Renal cortical epithelial cell (primary cell): Measurements from ENCODE around the gene MAST4. TPM values are rescaled to one million over a fixed set of nuclear protein-coding genes. Genes with fewer than 3 reads are reported as not detected.

ENCODE experiments used
- DNase-seq: peaks from one replicate; pipeline ENCODE4 v3.0.0-alpha.2; 2011; ENCODE audit warnings: low read depth
- total RNA-seq: library from RNA; depleted of rRNA; stranded (reverse); fragments of >200 nt; gene quantifications from 2 replicates; pipeline ENCODE4 v1.2.3, GENCODE V29; 2014

The MAST4 gene
- total RNA-seq, 1 donor from 2014 or later: 8.7 TPM

DNA sequence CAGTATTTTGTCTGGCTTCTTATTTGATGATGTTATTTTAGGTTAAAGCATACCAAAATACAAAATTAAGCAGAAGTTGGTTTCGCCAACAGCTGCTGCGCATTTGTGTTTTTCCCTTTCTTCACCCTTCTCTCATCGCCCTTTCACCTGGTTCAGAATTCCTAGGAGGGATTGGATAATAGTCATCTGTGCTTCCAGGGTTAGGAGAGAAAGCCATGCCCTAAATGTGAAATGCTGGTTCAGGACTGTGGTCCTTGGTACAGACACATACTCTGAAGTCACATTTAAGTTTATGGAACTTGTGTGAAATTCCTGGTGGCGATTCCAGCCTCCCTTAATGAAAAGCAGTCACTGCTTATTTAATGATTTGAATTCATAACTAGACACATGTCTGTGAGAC lies 7.7 kb downstream of the MAST4 start:
- no peak for DNase-seq

DNA sequence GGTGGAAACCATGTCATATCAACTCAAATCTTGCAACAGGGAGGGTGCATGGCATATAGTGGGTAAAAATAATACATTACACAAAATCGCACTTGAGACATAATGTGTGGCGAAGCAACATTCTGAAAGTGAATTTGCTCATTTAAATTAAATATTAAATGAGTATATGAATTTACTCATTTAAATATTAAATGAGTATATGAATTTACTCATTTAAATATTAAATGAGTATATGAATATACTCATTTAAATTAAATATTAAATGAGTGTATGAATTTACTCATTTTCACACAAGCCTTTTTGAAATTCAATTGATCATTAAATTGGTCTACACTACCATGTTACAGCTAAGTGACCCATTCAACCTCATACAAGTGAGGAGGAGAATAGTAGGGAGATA lies 10.5 kb downstream of the MAST4 start:
- DNase-seq: no peak

DNA sequence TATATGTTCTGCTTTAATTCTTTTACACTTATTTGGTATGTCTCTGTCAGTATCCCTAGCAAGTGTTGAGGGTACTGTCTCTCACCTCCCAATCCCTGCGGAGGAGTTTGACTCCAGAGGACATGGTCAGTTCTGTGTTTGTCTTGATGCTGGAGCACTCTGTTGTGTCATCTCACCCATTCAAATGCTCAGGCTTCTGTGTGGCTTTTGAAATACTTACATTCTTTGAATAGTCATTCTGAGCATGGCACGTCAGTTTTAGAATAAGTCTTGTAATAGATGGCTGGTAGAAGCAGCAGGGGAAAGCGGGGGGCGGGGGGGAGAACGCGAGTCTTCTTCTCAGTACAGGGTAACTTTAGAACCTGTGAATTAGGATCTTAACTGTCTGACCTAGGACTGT lies 12.3 kb downstream of the MAST4 start:
- no peak for DNase-seq

DNA sequence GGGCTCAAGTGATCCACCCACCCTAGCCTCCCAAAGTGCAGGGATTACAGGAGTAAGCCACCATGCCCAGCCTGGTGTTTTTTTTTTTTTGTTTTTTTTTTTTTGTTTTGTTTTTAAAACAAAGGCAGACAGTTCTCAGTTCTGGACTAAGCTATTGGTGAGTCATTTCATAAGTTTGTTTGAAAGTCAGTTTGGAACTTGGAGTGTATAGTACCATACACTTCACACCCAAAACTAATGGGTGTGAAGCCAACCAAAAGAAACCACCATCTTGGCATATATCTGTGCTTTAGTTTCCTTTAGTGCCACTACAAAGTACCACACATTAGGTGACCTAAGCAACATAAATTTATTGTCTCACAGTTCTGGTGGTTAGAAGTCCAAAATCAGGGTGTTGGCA lies 13.4 kb downstream of the MAST4 start:
- DNase-seq: peak; percentile 9

DNA sequence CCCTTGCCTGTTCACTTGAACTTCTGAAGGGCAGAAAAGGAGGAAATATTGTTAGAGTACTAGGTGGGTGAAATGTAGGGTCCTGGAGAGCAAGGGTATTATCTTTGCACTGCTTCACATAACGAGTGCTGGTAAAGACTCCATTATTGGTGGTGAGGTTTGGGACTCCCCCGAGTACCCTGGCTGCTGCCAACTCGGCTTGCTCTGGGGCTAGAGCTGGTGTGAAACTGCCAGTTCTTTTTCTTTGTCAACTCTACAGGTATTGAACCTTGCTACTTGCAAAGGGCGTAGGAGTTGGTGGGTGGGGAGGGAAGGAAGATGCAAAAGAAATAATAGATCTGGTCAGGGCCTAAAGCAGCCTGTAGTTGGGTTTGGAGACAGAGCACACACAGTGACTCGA lies 16.0 kb downstream of the MAST4 start:
- DNase-seq: no peak

DNA sequence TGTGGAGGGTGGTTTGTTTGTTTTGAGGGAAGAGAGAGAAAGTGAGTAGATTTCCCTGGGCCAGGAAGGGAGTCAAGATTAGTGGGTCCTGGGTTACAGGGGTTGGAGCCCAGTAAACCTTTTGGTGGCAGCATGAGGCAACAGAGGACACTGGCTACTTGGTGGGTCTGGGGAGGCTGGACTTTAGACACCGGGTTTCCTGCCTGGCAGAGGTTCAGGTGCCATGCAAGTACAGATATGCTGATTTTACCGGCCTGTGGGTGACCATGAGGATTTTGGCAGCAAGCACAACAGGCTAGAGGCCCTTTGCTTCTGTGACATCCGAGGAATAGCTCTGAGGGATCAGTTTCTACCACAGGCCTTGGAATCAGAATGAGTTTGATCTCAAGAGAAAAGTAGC lies 18.9 kb downstream of the MAST4 start:
- no peak for DNase-seq

DNA sequence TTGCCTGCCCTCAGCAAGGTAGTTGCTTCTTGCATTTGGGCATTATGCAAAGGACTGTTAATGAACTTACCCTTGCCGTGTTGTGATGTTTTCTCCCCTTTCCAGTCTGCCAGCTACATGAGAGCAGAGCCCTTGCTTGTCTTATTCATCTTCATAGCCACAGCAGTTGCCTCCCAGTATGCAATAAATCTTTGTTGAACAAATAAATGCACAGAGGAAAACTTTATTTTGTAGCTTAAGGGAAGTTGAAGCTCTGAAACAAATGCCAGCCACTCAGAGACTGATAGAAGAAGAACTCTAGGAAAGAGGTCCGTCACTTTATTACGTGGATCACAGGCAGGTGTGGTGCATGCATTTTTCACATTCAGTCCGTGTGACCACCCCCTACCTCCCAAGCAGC lies 19.7 kb downstream of the MAST4 start:
- no peak for DNase-seq

DNA sequence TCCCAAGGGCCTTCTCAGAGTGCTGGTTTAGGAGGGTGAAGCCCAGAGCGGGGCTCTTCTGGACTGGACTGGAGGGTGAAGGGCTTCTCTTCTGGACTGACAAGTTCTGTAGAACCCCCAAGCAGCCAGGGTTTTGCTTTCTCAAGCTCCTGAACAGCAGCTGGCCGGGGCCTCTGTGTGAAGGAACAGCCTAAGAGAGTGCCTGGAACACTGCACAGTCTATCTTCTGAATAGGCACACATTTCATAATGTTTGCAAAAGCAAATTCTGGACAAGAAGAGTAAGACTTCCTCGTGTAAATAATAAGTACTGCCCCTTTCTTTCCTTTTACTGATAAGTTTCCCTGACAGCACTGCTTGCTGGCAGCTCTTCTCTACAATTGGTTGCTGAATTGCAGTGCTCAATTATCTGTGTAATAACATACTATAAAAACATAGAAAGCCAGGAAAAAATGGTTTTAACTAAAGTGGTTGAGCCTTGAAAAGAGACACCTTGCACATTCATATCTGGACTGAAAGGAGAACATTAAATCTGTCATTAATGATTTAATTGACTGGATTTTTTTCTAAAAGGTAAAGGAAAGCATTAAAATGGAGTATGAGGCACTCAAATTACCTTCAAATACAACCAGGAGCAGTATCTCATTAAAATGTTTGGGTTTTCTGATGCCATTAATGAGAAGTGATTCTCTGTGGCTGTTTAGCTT lies 20.5 kb downstream of the MAST4 start:
- no peak for DNase-seq

DNA sequence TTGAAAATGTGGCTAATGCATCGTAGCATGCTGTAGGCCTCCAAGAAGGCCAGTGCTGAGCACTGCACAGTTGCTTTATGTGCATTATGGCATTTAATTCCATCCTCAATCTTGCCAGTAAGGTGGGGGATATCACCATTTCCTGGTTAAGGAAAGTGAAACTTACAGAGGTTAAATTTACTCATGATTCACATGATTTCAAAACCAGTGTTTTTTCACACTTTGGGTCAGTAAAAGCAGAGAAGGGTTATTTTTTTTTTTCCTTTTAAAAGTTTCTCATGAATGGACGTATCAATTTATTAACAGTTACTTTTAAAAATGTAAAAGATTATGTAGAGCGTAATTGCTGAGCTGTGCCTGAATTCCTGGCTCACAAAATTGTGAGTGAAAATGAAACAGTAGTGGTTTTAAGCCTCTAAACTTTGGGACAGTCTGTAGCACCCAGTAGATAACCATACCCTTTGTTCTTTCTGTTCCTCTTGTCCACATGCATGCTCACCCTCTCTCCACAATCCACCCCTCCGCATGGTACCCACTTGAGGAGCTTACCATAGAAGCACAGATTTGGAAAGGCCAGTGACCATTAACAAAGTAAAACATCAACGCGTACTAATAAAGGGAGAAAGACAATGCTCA lies 21.2 kb downstream of the MAST4 start:
- peak; percentile 11 for DNase-seq

DNA sequence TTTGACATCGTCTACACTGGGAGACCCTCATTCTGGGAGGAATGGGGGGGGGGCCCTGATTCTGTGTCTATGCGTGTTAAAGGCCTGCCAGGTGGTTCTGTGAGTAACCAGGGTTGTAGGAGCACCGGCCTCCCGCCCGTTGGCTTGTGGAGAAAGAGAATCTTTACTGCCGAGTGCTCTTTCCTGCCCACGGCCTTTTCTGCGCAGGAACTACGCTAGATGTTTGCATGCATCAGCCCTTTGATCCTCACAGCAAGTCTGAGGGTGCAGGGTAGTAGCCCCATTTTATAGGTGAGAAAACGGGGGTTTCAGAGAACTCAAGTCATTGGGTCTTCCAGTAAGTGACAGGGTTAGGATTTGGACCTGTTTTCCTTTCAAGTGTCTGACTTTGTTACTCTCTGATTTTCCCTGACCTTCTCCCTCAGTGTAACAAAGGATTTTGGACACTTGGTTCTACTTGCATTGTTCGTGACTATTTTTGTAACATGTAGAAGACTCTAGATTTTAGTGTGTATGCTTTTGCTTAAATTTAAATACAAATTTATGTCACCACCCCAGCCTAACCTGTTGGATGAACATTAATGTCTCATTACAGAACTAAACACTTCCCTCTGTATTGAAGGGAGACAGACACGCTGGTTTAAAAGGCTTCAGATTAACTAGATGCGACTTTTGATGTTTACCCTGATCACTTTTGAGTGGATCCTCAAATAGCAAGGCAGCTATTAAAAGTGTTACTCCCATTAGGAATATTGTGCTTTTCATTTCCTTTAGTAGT lies 22.0 kb downstream of the MAST4 start:
- no peak for DNase-seq

DNA sequence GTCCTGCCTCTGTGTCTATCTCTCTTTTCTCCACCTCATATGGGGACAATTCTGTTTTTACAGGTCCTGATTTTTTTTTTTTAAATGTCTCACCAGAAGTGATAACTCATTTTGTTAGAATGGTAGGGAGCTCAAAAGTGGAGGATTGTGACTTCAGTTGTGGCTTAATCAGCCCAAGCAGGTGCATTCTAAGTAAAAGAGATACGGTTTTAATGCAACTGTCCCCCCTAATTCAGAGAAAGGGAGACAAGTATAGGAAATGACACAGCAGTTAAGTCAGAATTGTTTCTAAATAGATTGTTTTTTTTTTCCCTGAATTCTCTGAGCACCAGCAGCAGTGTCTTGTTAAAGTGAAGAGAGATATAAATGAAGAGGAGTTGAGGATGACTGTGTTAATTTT lies 24.5 kb downstream of the MAST4 start:
- no peak for DNase-seq

DNA sequence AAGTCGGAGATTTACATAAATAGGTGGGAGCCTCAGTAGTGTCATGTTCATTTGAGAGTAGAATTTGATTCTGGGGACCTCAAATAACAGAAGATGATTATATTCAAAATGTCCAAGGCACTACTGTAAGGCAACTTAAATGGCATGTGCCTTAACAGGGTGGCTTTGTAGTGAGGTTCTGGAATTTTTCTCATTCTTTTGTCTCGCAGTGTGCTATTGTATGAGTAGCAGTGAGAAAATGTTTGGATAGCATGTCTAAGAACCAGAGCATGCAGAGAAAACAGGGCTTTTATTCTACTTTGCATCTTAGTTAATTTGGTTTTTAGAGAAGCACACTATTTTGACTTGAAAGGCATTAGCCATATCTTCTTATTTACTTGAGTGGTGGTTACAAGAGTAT lies 25.0 kb downstream of the MAST4 start:
- DNase-seq: peak; percentile 41

DNA sequence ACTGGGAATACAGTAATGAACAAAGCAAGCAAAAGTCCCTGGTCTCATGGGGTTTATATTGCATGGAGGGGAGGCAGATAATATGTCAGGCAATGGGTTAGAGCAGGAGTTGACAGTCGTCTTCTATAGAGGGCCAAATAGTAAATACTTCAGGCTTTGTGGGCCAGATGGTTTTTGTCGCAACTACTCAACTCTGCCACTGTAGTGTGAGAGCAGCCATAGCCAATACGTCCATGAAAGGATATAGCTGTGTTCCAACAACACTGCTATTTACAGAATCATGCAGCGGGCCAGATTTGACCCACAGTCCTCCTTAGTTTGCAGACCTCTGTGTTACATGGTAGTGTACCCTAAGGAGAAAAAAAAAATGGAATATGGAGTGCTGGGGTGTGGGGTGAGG lies 25.5 kb downstream of the MAST4 start:
- DNase-seq: no peak

DNA sequence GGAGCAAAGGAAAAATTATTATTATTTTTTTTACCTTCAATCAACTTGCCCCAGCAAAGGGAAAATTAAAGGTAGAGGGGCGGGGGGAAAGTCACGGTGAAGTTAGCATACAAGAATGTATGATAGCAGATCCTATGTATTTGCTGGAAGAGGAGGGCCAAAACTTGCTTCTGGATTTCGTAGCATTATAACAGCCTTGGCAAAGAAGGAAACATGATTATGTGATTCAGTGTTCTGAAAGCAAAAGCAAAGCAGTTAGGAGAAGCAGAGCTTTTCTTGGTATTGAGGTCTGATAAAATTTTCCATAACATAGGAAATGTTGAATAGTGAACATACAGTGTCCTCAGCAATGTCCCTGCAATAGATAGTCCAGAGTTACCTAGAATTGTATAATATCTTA lies 32.4 kb downstream of the MAST4 start:
- no peak for DNase-seq

DNA sequence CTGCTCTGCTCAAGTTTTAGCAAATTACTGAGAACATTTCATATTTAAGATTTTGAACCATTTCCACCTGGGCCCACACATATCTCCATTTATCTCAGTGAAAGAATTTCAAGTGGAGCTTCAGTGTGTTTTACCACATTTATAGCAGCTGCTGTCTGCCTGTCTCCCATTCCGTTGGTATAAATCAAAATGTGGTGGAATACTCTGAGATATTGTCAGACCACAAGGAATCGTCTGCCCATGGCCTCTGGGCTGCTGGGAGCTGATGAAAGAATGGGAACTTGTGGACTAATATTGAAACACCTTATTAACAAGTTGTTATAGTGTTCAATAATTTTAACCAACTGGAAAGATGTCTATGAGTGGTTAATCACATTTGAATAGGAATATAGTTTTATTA lies 33.3 kb downstream of the MAST4 start:
- DNase-seq: no peak

DNA sequence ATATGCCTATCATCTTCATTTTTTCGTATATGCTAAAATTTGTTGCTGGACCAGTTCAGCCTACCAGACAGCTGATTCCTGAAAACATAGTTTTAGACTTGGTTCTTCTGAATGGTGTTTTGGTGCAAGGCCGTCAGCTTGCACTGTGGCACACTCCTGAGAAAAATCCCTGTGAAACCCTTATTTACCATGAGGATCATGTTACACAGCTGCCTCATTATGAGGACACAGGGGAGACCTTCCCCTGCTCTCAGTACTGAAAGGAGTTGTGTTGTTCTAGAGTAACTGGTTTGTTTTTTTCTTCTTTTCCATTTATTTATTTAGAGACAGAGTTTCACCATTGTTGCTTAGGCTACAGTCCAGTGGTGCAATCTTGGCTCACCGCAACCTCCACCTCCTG lies 37.6 kb downstream of the MAST4 start:
- no peak for DNase-seq

DNA sequence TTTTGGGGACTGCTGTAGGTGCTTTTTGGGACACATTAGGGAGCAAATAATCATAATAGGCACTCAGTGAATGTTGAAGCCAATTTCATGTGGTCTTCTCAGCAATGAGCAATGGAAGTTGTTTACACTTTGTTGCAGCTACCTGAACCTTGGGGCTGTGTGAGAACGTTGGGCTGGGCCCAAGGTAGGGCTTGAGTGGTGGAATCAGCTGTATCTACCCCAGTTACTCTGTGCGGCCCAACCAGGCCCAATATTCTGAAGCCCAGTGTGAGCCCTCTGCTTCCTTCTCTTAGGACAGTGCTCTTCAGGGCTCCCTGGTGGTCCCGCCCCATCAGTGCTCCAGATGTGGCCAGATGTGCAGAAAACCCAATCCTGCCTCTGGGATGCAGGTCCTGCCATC lies 38.4 kb downstream of the MAST4 start:
- no peak for DNase-seq

DNA sequence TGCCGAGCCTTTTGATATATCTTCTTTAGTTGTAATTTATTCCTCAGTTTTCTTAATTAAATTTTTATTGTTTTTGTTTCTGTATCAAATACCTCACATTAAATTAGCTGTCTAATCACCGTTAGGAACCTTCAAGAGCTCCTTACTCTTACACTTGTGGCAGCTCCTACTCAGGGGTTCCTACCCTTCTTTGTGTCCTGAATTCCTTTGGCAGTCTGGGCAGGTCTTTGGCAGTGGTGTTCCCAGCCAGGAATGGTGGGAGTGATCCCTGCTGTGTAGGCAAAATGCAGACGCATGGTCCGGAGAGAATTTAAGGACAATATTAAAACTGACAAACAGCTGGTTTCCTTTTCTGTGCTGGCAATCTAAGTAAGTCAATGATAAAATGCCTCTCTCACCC lies 41.8 kb downstream of the MAST4 start:
- DNase-seq: no peak

DNA sequence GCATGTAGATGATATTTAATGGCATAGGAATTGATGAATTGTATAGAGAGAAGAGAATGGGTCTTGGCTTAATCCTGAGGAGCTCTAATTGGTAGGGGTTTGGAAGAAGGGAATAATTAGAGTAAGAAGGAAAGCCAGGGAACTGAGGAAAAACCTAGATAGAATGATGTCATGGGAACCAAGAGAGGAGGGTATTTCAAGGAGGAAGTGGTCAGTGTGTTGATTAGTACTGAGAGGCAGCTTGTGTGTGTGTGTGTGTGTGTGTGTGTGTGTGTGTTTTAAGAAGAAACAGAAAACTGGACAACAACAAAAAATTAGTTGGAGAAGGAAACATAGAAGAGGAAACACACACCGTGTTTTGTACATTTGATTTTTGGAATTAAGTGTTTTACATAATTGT lies 42.8 kb downstream of the MAST4 start:
- no peak for DNase-seq

DNA sequence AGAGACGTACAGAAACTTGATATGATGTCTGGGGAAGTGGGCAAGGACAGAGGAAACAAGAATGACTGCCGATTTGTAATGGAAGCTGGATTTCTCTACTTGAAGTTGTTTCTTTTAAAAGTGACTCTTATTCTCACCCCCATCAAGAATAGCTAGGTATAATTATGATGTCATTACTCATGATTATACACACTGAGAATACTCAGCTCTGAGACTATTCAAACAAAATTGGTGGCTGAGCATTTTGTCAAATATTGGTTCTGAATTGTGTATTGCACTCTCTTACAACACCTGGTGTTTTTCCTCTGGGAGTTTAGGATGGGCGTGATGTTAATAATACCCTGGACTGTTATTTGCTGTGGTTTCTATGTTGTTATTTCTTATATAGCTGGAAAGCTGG lies 46.3 kb downstream of the MAST4 start:
- DNase-seq: no peak

DNA sequence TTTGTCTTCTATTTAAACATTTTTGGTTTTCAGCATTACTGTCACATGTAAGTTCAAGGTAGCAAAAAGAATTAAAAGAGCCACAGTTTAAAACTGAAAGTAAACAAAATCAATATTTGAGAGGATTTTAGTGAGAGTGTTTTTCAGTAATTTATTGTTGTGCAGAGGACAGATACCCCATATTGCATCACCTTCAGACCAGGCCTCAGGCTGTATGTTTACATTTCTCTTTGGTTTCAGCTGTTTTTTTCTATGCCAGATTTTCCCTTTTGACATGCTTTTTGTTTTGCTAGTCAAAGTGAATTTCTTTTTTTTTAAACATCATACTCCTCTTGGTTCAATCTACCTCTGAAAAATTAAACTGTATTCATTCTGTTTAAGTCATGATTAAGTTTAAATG lies 47.2 kb downstream of the MAST4 start:
- DNase-seq: no peak

DNA sequence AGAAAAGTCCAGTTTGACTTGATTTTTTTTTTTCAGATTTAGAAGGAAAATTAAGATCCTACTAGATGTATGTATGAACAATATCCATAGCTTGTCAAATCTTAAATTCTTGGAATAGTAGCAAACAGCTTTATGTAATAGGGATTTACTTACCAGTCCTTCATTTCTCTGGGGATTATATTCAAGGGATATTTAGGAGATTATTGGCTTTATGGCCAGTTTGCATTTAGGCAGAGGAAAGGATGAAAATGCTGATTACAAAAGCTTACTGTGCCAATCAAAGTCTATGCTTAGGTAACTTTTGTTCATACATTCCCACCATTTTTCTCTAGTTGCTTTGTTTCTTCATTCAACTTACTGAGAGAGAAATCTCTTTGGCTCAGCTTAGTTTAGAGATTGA lies 47.9 kb downstream of the MAST4 start:
- no peak for DNase-seq

DNA sequence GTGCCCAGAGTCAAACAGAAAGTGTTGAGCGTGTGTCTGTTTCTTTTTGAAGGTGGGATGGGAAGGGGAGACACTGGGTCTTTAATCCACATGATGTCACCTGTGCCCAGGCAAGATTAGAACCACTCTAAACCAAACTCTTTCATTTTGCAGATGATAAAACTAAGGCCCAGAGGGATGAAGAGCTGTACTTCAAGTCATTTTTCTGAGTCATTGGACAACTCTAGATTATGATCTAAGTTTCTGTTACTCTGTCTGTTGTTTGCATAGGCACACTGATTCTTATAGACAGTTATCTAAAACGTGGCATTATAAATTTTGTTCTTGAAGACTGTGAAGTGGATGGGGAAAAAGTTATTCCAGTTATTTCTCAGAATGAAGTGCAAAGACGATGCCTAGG lies 48.8 kb downstream of the MAST4 start:
- DNase-seq: no peak
